HepG2 (cell line): ENCODE measurements around the gene TNNT3. TPM values are rescaled to one million over a fixed set of nuclear protein-coding genes. Genes with fewer than 3 reads are reported as not detected.

ENCODE experiments used
- GABPA ChIP-seq, 2 experiments: IDR thresholded peaks; 2 replicates each; pipeline ENCODE4 v1.6.1; 2011 to 2016; ENCODE audit warnings: low read depth in 2 of 2, low read length in 1 of 2, missing biosample characterization in 1 of 2, missing genetic modification characterization in 1 of 2
- GABPB1 ChIP-seq: IDR thresholded peaks from 2 replicates; pipeline ENCODE4 v1.6.1; 2016; ENCODE audit warnings: mild to moderate bottlenecking, missing genetic modification reagents, moderate library complexity, missing compliant biosample characterization
- HNF4A ChIP-seq: sonication (generic); formaldehyde crosslinking; IDR thresholded peaks from 2 replicates; pipeline ENCODE4 v1.4.0; 2020; ENCODE audit warnings: missing genetic modification reagents
- HOMEZ ChIP-seq: IDR thresholded peaks from 2 replicates; pipeline ENCODE4 v1.6.1; 2016; ENCODE audit warnings: low read depth
- KLF12 ChIP-seq: sonication (generic); formaldehyde crosslinking; IDR thresholded peaks from 2 replicates; pipeline ENCODE4 v1.4.0; 2020; ENCODE audit warnings: missing genetic modification reagents, borderline replicate concordance
- PATZ1 ChIP-seq: sonication (generic); formaldehyde crosslinking; IDR thresholded peaks from 2 replicates; pipeline ENCODE4 v1.4.0; 2020; ENCODE audit warnings: missing genetic modification reagents
- PBX2 ChIP-seq: IDR thresholded peaks from 2 replicates; pipeline ENCODE4 v1.6.1; 2016; ENCODE audit warnings: control low read depth
- RARA ChIP-seq: IDR thresholded peaks from 2 replicates; pipeline ENCODE4 v1.6.1; 2016; ENCODE audit warnings: missing genetic modification reagents, missing compliant biosample characterization
- SAFB2 ChIP-seq: sonication (generic); formaldehyde crosslinking; IDR thresholded peaks from 2 replicates; pipeline ENCODE4 v1.5.1; 2020; ENCODE audit warnings: missing genetic modification reagents, low read depth, mild to moderate bottlenecking, borderline replicate concordance
- SMYD3 ChIP-seq: sonication (generic); formaldehyde crosslinking; IDR thresholded peaks from 2 replicates; pipeline ENCODE4 v1.8.1; 2023; ENCODE audit warnings: mild to moderate bottlenecking, missing genetic modification reagents
- SOX6 ChIP-seq, 2 experiments: fragments of 450-650 bp in 1 of 2; sonication (generic) in 1 of 2; formaldehyde crosslinking in 1 of 2; IDR thresholded peaks; 2 replicates each; pipeline versions ENCODE4 v1.4.0 to v1.6.1; 2017 to 2020; ENCODE audit warnings: antibody characterized with exemption in 1 of 2, mild to moderate bottlenecking in 1 of 2, missing genetic modification reagents in 1 of 2
- TMF1 ChIP-seq: sonication (generic); formaldehyde crosslinking; IDR thresholded peaks from 2 replicates; pipeline ENCODE4 v1.8.1; 2022; ENCODE audit warnings: low read depth, missing genetic modification reagents
- ZBTB38 ChIP-seq: sonication (generic); formaldehyde crosslinking; IDR thresholded peaks from 2 replicates; pipeline ENCODE4 v1.5.1; 2020; ENCODE audit warnings: mild to moderate bottlenecking, missing genetic modification reagents
- ZKSCAN1 ChIP-seq: fragments of 150-350 bp; IDR thresholded peaks from 2 replicates; pipeline ENCODE4 v1.6.1; 2014; ENCODE audit warnings: low read length
- ZKSCAN5 ChIP-seq: sonication (generic); formaldehyde crosslinking; IDR thresholded peaks from 2 replicates; pipeline ENCODE4 v1.5.1; 2020; ENCODE audit warnings: mild to moderate bottlenecking, missing genetic modification reagents
- ZNF687 ChIP-seq: sonication (generic); formaldehyde crosslinking; IDR thresholded peaks from 2 replicates; pipeline ENCODE4 v1.5.1; 2020; ENCODE audit warnings: mild to moderate bottlenecking, missing genetic modification reagents, moderate library complexity
- ZNF850 ChIP-seq: sonication (generic); formaldehyde crosslinking; conservative IDR thresholded peaks from 2 replicates; pipeline ENCODE4 v1.9.0; 2021; ENCODE audit warnings: mild to moderate bottlenecking, missing genetic modification reagents
- polyA plus RNA-seq, 8 experiments: library from polyadenylated mRNA; depleted of rRNA in 3 of 8; stranded (reverse) in 7 of 8; unstranded in 1 of 8; fragments of >200 nt; fragmentation: Illumina TruSeq in 4 of 8; extraction: Trizol in 4 of 8; gene quantifications; 2 replicates each; pipeline versions ENCODE4 v1.2.1 to v1.2.3, GENCODE V29; 2011 to 2016; ENCODE audit warnings: low read depth in 4 of 8, missing spikeins in 1 of 8, mixed read lengths in 1 of 8; ENCODE audit not compliant: insufficient read depth in 1 of 8
- total RNA-seq, 5 experiments: library from RNA; depleted of rRNA; stranded (reverse); fragments of >200 nt; fragmentation: Illumina TruSeq; extraction: Trizol; gene quantifications; 2 replicates each; pipeline ENCODE4 v1.2.3, GENCODE V29; 2016; ENCODE audit warnings: low read depth in 1 of 5

Gene TNNT3
- total and polyA plus RNA-seq, 2 of the 13 experiments (the other 11 are each of a cell fraction or from before 2014, with no cell fraction given) = not detected

- peak; percentile 62 for TF ChIP-seq ZNF687 (CRISPR knock-in tag)
- TF ChIP-seq TMF1 (CRISPR knock-in tag) = no peak
- TF ChIP-seq PBX2 (CRISPR knock-in tag) = no peak
- no peak for TF ChIP-seq GABPA (IDR thresholded peaks at IDR 0.05; ENCODE audit: low read depth, low read length)
- 0 out of 2 replicates have a peak, but pooled peaks have one; percentile 33 for TF ChIP-seq GABPA (CRISPR knock-in tag; IDR thresholded peaks at IDR 0.05; ENCODE audit: low read depth)
- no peak for TF ChIP-seq ZKSCAN1
- TF ChIP-seq KLF12 (CRISPR knock-in tag) = no peak
- TF ChIP-seq HOMEZ = no peak
- TF ChIP-seq ZBTB38 (CRISPR knock-in tag) = peak; percentile 83
- no peak for TF ChIP-seq SAFB2 (CRISPR knock-in tag)
- TF ChIP-seq RARA (CRISPR knock-in tag) = 0 out of 2 replicates have a peak, but pooled peaks have one; percentile 27
- peak; percentile 45 for TF ChIP-seq GABPB1 (CRISPR knock-in tag)
- 0 out of 2 replicates have a peak, but pooled peaks have one; percentile 19 for TF ChIP-seq PATZ1 (CRISPR knock-in tag)
- no peak for TF ChIP-seq SOX6 (IDR thresholded peaks at IDR 0.05)
- TF ChIP-seq SOX6 (CRISPR knock-in tag; IDR thresholded peaks at IDR 0.05) = no peak
- TF ChIP-seq ZKSCAN5 = no peak
- TF ChIP-seq ZNF850 (CRISPR knock-in tag) = no peak
- peak; percentile 58 for TF ChIP-seq HNF4A
- no peak for TF ChIP-seq SMYD3
Observed at GRCh38 chr11:1970956-1971355, 51.5 kb downstream of the TNNT3 start (continued).
